Measurements from ENCODE around the gene RMC1. TPM values are rescaled to one million over a fixed set of nuclear protein-coding genes. Genes with fewer than 3 reads are reported as not detected.

RMC1 gene
- total and polyA plus RNA-seq, 8 donors, result 7.7 to 31.9 (median 10.7) TPM

- no peak for TF ChIP-seq CTCF (IDR thresholded peaks at IDR 0.05)
- 84 to 85% methylated on average over 2 of the region's 2 CpGs for WGBS, 2 donors
- DNase-seq, result no peak
- no peaks in the 10 kb centered on the region for H3K27me3 ChIP-seq
- peaks cover 0 to 7% (median 0%) of the 10 kb centered on the region in 3 donors for H3K4me1 ChIP-seq
- no peak for ATAC-seq
- no peaks in the 10 kb centered on the region for H3K9me3 ChIP-seq
- peaks cover 0 to 4% (median 0%) of the 10 kb centered on the region in 3 donors for H3K36me3 ChIP-seq
- FAIRE-seq, result no peak
- no peak overlapping the region for H3K4me3 ChIP-seq
- intact Hi-C loops (cut with DNase I), result no loop called here
- no peak overlapping the region for H3K27ac ChIP-seq
Observed at GRCh38 chr18:23572012-23572411, 68.7 kb downstream of the RMC1 start.

GRCh38 chr18:23572570-23572969 is 69.3 kb downstream of the RMC1 start:
- DNase-seq, result no peak
- H3K36me3 ChIP-seq, result peaks cover 0 to 4% (median 0%) of the 10 kb centered on the region in 3 donors
- no peak for FAIRE-seq
- 76% methylated on average over 5 of the region's 5 CpGs for WGBS, 2 donors
- H3K9me3 ChIP-seq, result no peaks in the 10 kb centered on the region
- H3K27ac ChIP-seq, result no peak overlapping the region
- no peak overlapping the region for H3K4me3 ChIP-seq
- H3K27me3 ChIP-seq, result no peaks in the 10 kb centered on the region
- ATAC-seq, result no peak
- peaks cover 0 to 7% (median 0%) of the 10 kb centered on the region in 3 donors for H3K4me1 ChIP-seq
- intact Hi-C loops (cut with DNase I), result no loop called here
- TF ChIP-seq CTCF (IDR thresholded peaks at IDR 0.05), result no peak

- no peak overlapping the region for H3K4me3 ChIP-seq
- no peak for DNase-seq
- no peak for FAIRE-seq
- H3K27me3 ChIP-seq, result no peaks in the 10 kb centered on the region
- no peaks in the 10 kb centered on the region for H3K9me3 ChIP-seq
- H3K27ac ChIP-seq, result no peak overlapping the region
- no peak for TF ChIP-seq CTCF (IDR thresholded peaks at IDR 0.05)
- intact Hi-C loops (cut with DNase I), result no loop called here
- peaks cover 0 to 7% (median 0%) of the 10 kb centered on the region in 3 donors for H3K4me1 ChIP-seq
- ATAC-seq, result no peak
- peaks cover 0 to 4% (median 0%) of the 10 kb centered on the region in 3 donors for H3K36me3 ChIP-seq
- WGBS, 2 donors, result 83 to 86% methylated on average over 4 of the region's 4 CpGs
Observed at GRCh38 chr18:23573020-23573419, 69.7 kb downstream of the RMC1 start.

- TF ChIP-seq CTCF (IDR thresholded peaks at IDR 0.05), result no peak
- Histone ChIP-seq H3K4me3 (no peak overlapping the region), H3K36me3 (peaks cover 0 to under 1% (median 0%) of the 10 kb centered on the region in 3 donors), H3K27ac (peak overlapping the region in 1 of 4 donors; percentile 4), H3K27me3 (no peaks in the 10 kb centered on the region), H3K9me3 (no peaks in the 10 kb centered on the region), H3K4me1 (peaks cover 0 to 7% (median 0%) of the 10 kb centered on the region in 3 donors)
- no peak for DNase-seq
- intact Hi-C loops (cut with DNase I), result no loop called here
- ATAC-seq, result peak in 2 of 4 donors; percentile 43 to 53
- WGBS, 2 donors, result 60 to 67% methylated on average over 6 of the region's 6 CpGs
- FAIRE-seq, result no peak
Observed at GRCh38 chr18:23573626-23574431, 70.5 kb downstream of the RMC1 start.
